Suprapubic skin (tissue), 3 donors: ENCODE results near the gene TSPAN12.

Source experiments
- EP300 ChIP-seq: sonication (generic); formaldehyde crosslinking; IDR thresholded peaks from one replicate; pipeline ENCODE4 v1.6.1; 2017; ENCODE audit warnings: antibody characterized with exemption
- TF ChIP-seq, protein P1 (sequence below), 2 donors: fragments of 200-600 bp in 1 of 2; fragments of 450-650 bp in 1 of 2; sonication (generic) in 1 of 2; IDR thresholded peaks; one replicate each; pipeline ENCODE4 v1.5.1; 2016 to 2019; ENCODE audit warnings: antibody characterized with exemption in 2 of 2, mild to moderate bottlenecking in 1 of 2, moderate library complexity in 1 of 2

DNA sequence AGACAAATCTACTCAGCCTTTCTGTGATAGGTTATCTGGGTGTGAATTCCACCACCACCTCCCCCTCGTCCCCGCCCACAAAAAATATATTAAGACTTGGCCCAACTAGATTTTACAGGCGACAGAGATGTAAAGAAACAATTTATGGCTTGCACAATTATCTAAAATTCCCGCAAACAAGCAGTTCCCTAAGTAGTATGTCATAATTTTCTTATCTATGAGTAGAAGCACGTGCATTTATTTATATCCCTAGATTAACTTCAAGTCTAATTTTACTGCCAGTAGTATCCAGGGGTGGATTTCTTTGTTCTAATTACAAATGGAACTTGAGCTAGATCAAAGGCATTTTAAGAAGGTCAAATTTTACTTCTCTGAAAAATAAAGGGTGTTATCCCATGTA lies 1.7 kb downstream of the TSPAN12 start:
- no peak for TF ChIP-seq EP300
- TF ChIP-seq, protein P1, sequence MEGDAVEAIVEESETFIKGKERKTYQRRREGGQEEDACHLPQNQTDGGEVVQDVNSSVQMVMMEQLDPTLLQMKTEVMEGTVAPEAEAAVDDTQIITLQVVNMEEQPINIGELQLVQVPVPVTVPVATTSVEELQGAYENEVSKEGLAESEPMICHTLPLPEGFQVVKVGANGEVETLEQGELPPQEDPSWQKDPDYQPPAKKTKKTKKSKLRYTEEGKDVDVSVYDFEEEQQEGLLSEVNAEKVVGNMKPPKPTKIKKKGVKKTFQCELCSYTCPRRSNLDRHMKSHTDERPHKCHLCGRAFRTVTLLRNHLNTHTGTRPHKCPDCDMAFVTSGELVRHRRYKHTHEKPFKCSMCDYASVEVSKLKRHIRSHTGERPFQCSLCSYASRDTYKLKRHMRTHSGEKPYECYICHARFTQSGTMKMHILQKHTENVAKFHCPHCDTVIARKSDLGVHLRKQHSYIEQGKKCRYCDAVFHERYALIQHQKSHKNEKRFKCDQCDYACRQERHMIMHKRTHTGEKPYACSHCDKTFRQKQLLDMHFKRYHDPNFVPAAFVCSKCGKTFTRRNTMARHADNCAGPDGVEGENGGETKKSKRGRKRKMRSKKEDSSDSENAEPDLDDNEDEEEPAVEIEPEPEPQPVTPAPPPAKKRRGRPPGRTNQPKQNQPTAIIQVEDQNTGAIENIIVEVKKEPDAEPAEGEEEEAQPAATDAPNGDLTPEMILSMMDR (IDR thresholded peaks at IDR 0.05) = no peak
